ENCODE results near the gene SGPL1. TPM values are rescaled to one million over a fixed set of nuclear protein-coding genes. Genes with fewer than 3 reads are reported as not detected.

SGPL1 gene
- total and polyA plus RNA-seq, 2 experiments from 2014 or later: 12.0 to 42.7 TPM

GRCh38 chr10:70910486-70911341, 95.0 kb downstream of the SGPL1 start (continued):
- no peak for TF ChIP-seq CTCF (conservative IDR thresholded peaks at IDR 0.05; ENCODE audit: low read depth in 2 of 2)

- TF ChIP-seq REST (IDR thresholded peaks at IDR 0.05; ENCODE audit: unreplicated experiment) (no peak), CTCF (conservative IDR thresholded peaks at IDR 0.05; ENCODE audit: low read depth in 2 of 2) (no peak), ZNF462 (CRISPR knock-in tag; IDR thresholded peaks at IDR 0.05) (no peak), ETS1 (IDR thresholded peaks at IDR 0.05) (no peak)
- Histone ChIP-seq H3K4me2 (no peak overlapping the region), H3F3A (replicated peaks; ENCODE audit: low read depth) (no peaks in the 10 kb centered on the region), H3K27me3 (ENCODE audit: insufficient read depth) (no peaks in the 10 kb centered on the region), H3K9me2 (ENCODE audit: insufficient read depth) (no peaks in the 10 kb centered on the region), H3K79me2 (replicated peaks; ENCODE audit: insufficient read depth) (no peaks in the 10 kb centered on the region), H3K4me1 (ENCODE audit: insufficient read depth) (no peaks in the 10 kb centered on the region), H3K4me3 (no peak overlapping the region), H2AFZ (no peak overlapping the region), H3K27ac (ENCODE audit: low read depth) (no peak overlapping the region), H4K20me1 (replicated peaks; ENCODE audit: insufficient read depth) (no peaks in the 10 kb centered on the region), H3K36me3 (ENCODE audit: insufficient read depth) (no peaks in the 10 kb centered on the region)
- ATAC-seq (no peak), DNase-seq (ENCODE audit: low spot score) (no peak)
- H3K27me3 Mint-ChIP-seq (ENCODE audit: insufficient read depth, low read depth, poor library complexity): peaks cover 12% of the 10 kb centered on the region
- H3K36me3 Mint-ChIP-seq (ENCODE audit: low read depth): no peaks in the 10 kb centered on the region
- H3K4me1 Mint-ChIP-seq: no peaks in the 10 kb centered on the region; the same call in 2 of the 3 replicates
- no peak overlapping the region for H3K27ac Mint-ChIP-seq
- no peak overlapping the region for H3K4me3 Mint-ChIP-seq
- H3K9me3 Mint-ChIP-seq: peaks cover 3% of the 10 kb centered on the region; the same call in 2 of the 3 replicates
These were observed 95.6 kb downstream of the SGPL1 start for GRCh38 chr10:70911386-70911785.

Measured in GM23338 (cell line).